GM04503 (cell line): ENCODE results near the gene MINAR2.

Experiments used
- DNase-seq: peaks from one replicate; pipeline ENCODE4 v3.0.0-alpha.2; 2012; ENCODE audit warnings: low read depth

The MINAR2 gene, protein sequence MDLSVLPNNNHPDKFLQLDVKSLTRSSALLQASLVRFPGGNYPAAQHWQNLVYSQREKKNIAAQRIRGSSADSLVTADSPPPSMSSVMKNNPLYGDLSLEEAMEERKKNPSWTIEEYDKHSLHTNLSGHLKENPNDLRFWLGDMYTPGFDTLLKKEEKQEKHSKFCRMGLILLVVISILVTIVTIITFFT

DNA sequence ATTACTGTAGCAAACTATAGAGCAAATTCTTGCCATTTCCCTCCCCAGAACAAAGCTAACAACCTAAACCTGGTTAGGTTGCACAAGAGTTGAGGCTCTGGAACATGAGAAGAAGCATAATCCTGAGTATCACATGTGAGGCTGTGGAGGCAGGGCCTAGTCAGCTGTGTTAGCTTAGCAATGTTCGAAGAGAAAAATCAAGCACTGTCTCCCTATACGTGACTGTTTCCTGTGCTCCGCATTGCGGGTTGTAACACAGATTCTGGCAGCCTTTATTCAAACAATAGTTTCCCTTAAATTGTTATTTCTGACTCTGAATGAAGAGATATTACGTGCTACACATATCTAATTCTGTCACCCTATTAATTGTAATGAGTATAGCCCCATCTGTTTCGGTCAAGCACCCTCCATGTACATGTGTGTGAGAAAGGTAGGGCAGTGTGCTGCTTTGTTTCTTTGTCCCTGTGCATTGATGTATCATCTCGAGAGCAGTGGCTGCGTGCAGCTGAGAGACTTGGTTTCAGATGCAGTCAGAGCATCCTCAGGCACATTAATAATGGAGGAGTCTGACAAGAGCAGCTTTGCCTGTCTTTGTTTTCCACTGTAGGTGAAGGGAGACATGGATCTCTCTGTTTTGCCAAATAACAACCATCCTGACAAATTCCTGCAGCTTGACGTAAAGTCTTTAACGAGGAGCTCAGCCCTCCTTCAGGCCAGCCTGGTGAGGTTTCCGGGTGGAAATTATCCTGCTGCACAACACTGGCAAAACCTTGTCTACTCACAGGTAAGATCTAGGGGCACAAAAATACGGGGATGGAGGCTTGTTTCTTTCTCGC, at the start of gene MINAR2:
Gene MINAR2, plus strand, starts transcription at position 523 of the 836 bp plus-strand sequence. Its CDS starts 97 bp downstream, at position 620.
- DNase-seq: no peak

DNA sequence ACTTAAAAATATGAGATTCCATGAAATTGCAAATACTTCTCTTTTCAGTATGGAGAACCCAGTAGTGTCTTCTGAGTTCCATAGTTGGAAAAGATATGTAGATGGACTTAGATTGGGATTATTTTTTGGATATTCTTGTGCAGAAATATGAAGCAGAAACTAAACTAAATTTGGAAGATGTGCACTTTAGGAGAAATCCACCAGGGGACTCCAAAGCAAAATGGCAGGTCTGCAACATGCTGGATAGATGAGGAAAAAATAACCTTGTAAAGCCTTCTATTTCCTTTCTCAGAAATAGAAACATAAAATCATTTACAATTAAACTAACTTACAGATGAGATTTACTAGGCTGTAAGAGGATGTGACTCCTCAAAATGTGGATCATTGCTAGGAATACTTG, 49.2 kb upstream of the MINAR2 start:
- DNase-seq: no peak

DNA sequence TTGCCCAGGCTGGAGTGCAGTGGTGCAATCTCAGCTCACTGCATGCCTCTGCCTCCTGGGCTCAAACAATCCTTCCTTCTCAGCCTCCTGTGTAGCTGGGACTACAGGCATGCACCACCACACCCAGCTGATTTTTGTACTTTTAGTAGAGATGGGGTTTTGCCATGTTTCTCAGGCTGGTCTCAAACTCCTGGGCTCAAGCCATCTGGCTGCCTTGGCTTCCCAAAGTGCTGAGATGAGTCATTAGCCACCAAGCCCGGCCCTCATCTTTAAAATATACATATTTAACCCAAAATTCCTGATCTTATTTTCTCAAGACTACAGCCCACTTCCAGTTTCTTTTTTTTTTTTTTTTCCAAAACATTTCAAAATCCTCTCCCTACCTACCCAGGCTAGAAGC, 31.7 kb upstream of the MINAR2 start:
- DNase-seq: no peak

DNA sequence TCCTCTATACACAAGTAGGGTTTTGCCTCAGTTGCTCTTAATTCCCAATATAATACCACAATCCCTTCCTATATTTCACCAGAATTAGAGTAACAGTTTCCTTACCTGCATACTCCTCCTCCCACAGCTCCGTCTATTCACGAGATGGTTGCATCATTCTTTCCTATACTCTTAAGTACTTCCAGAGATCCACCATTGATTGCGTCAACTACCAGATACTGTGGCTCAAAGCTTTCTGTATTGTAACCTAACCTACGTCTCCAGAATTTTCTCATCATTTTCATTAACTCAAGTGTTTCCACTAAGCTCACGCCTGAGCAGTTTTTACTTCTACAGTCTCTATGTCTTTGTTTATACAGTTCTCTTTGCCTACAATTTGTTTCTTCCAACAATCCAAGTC, 31.2 kb upstream of the MINAR2 start:
- DNase-seq: no peak

DNA sequence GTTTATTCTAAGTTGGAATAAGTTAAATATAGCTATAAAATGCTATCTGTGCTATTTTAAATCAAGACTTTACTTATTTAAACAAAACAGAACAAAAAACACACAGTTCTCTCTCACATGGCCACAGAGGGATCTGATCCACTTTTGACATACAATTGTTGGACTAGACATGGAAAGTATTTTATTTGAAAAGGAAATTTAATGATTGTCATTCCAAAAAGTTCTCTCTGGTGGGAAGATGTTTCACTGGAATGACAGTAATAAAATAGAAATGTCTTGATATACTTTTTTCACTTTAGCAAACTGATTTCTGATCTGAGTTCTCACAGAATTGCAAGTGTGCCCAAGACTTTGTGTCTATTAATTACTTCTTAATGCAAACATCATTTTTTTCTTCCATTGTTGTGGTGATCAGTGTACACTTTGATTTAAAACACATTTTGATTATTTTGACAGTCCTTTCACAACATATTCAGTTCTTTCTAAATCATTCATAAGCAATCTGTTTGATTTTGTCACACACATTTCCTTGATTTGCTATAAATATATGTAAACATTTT, 30.1 kb upstream of the MINAR2 start:
- no peak for DNase-seq

DNA sequence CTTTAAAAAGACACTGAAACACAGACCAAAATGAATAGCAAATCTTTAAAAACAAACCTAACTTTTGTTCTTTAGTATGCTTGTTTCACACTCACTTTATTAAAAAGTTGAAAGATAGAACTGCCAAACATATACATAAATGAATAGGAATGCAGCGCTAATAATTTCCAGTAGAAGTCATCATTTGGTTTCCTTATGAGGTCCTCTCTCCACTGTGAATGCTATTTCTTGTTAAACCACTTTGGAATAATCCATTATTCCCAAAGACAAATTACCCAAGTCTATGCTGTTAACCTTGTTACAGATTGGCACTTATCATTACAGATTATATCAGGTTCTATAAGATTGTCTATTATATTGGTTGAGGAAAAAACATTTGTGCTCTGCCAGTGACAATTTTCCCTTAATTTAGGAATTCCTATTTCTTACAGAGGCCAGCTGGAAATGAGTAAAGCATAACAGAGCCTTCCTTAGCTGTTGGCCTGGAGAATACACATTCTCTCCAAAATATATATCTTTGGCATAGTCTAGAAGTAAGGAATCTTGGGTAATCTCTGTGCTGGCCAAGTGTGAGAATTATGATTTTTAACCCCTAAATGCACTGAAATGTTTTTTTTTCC, 29.3 kb upstream of the MINAR2 start:
- DNase-seq: no peak

DNA sequence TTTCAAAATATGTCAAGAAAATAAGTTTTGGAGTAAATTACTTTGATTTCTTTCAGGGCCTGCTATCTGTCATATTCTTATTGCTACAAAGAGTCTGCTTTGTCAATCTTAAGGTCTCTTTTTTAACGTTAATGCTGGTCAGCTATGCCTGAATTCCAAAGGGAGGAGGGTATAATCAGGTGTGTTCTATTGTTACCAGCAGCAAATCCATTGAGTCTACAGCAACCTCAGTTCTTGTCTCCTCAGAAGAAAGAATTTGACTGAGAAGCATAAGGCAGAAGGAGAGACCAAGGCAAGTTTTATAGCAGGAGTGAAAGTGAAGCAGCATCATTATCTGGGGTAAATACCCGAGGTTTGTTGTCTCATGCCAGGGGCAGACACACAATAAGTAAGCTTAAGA, 23.7 kb upstream of the MINAR2 start:
- no peak for DNase-seq

DNA sequence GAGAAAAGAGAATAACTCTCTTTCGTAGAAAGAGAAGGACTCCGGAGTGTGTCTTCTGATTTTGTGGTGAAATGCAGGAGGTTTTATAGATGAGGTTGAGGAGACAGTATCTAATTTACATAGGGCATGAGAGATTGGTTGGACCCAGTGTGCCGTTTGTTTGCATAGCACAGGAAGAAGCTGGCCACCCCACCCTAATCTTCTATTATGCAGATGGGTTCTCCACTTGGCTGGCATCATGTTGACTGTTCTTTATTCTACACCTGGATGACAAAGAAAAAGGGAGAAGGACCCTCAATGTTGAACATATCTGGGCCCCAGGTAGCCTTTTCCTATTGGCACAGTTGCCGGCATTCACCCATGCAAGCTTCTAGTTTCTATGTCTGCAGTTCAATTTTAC, 23.2 kb upstream of the MINAR2 start:
- DNase-seq: no peak

DNA sequence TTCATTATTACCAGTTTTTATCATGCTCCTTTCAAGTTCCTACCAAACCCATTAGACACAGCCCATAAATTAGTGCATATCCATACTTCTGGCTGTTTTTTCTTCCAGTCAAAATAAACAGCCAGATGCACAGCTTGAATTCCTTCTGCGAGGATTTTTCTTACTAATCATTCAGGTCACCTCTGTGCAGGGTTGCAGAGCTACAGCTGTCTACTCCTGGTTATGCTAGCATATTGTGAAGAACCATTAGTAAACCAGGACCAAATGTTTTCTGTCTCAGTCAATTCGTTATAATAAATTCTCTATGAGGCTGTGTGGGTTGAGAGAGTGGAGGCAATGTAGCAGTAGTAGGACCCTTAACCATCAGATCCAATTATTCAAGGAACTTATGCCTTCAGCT, 8.1 kb upstream of the MINAR2 start:
- DNase-seq: no peak

DNA sequence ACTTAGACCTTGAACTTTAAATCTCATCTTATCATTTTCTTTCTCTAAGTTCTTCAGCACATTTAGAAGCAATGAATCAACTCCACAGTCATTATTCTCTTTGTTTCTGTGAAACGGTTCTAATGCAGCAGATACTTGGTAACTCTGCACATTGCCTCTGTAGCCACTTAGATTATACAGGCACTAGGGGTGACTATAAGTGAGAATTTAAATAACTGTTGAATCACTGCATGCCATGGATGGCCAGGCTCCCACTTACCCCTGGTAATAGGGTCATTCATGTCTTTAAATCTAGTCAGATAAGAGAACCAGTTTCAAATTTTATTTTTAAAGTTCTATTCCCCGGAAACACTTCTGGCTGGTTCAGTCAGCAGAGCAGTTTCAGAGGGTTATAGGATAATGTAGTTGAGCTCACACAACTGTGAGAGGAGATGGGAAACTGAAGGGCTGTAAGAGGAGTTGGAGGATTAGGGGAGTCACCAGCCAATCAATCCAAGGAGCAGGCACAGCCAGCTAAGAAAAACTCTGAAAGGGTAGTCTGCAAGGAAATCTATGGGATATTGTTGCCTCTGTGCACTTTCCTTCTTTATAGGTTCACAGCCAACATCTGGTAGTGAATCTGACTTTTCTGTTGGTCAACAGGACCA, 4.2 kb upstream of the MINAR2 start:
- no peak for DNase-seq

DNA sequence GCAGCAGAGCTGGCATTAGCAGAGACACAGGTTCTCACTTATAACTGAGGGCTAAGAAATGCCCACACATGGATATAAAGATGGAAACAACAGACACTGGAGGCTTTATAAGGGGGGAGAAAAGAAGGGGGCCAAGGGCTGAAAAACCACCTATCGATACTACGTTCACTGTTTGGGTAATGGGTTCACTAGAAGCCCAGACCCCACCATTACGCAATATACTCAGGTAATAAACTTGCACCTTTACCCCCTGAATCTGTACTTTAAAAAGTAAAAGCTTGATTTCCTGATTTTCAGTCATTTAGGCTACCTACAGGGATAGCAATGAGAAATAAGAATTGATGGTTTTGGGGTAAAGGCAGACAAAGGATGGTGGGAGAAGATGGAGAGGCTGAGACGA, 1.9 kb upstream of the MINAR2 start:
- no peak for DNase-seq

DNA sequence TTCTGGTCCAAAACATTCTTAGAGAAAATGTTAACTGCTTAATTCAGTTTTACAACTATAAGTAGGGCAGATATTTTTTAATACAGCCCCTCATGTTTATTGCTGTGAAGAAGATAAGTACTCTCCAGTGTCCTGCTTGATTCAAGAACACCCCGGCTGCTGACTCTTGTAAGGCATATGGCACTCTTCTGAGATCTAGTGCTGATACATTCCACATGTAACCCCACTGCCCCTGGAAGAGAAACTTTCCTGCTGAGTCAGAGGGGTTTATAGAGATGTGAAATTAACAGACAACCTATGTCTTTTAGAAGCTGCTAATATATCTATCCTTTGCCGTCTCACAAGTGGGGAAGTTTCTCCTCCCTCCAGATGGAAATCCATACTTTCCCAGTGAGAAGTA, 1.0 kb upstream of the MINAR2 start:
- DNase-seq: no peak

DNA sequence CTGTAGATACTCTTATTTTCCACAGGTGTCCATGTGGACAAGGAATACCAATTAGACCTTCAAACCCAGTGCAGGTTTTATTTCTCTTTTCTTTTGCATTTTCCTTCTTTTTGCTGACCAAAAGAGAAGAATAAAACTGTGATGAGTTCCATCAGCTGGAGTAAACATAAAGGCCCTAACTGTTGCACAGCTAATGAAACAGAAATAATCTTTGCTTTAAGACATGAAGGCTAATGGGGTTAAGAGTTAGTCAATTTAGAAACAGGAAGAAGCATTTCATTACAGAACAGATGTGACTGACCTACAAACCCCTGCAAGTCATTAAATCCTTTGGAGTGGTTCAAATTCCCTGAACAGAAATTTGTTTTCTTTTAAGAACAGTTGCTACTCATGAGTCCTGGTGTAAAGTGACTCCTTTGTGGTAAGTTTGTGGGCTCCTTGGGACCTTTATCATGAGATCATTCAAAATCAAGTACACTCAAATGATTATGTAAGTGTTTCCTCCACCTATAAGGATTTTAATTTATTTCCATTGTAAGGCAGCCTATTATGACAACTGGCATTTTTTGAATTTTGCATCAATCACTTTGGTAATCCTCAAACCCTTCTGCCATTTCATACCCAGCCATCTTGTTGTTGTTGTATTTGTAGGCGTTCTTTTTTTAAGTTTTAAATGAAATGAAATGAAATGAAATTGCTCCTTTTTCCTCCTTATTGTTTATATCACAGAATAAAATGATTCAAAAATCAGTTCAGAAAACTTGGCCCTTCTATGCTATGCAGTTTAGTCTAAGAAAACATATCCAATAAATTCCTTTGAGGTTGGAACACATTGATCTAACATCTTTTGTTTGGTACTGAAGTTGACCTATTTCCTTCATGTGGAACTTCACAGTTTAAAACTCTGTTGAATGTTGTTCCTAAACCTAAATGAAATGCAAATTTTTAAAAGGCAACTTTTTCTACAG, 1.3 kb downstream of the MINAR2 start:
- no peak for DNase-seq

DNA sequence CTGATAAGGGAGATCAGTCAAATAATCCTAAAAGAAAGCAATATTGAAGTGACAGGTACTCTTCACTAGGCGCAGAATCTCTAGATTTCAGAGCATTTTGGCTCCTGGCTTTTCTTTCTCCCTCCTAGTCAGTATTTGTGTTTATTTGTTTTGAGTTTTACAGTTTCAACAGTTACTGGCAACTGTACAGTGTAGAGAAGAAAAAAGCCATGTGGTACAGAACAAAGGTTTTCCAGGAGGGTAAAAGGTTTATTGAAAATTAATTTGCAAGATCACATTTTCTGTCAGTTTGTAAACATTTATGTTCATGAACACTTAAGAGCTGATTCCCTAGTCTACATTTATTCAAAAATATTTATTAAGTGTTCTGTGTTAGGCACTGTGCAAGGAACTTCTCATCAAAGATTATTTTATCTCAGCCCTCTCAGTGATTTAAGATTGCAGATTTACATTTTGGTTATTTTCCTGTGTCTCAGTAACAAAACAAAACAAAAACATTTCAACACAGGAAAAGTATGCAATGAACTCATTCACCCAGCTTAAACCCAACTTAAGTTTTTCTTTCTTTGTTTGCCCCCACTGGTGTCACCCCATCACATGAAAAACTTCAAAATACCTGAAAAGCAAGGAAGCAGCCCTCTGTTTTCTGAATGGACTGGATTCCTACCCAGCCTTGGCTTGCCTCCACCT, 12.9 kb downstream of the MINAR2 start:
- DNase-seq: no peak

DNA sequence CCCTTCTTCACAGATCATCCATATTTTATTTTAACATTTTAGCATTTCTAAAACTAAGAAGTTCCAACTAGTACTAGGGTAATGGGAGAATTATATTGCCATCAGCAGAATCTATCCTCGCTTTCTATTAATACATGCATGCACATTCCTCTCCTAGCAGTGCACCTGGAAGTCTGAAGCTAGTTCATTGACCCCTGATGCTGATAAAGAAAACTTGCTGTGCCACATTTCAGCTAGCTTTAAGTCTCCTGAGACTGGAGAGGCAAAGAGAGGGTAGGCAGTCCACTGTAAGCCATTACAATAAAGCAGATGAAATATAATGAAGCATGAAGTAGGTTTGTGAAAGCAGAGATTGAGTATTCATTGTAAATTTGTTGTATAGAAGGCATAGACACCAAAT, 15.8 kb downstream of the MINAR2 start:
- DNase-seq: no peak

DNA sequence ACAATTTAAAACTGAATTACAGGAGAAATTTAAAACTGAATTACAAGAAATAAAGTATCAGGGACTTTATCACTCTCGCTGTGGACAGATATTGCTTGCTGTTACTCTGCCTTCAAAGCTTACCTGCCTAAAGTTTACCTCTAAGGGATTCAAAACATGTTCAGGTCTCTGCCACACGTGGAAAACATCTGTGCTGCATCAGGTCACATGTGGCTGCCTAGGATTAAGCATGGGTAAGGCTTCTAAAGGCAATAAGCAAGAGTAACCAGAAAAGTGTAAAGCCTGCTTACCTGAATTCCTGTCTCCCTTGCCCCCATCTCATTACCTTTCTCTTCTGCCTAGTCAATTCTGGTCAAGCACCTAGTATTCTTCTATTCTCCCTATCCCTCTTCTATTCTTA, 18.9 kb downstream of the MINAR2 start:
- DNase-seq: no peak

DNA sequence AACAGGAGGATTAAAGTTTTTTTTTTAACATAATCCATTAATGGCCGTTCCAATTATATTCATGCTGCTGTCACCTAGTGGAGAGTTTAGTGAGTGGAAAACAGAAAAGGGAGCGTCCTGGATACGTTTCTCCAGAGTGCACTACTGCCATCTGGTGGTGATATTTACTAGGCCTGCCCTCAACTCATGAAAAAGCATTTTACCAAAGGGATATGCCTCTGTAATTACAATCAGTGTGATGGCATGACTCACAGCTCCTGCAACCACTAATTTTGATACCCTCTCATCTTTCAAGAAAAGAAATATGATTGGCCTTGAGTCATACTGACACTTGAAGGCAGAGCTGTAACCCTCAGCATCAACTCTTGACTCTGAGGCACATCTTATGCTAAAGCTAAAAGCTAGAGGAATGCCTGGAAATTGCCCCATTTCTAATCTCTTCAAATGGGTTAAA, 20.1 kb downstream of the MINAR2 start:
- DNase-seq: peak; percentile 37

DNA sequence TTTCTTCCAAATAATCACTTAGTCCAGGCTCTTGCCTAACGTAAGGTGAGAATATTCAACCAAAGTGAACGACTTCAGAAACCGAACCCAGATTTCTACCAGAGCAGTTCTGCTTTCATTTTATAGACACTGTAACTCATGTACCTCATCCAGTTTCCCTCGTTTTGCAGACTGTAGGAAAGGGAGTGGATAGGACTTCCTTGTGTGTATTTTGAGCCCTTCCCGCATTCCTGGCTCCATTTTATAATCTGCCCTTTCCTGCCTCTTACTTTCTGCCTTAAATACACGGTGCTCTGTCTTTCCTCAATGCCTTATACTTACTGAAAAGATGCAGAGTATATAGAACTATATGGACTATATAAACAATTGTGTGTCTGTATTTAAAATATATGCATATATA, 20.8 kb downstream of the MINAR2 start:
- DNase-seq: no peak

DNA sequence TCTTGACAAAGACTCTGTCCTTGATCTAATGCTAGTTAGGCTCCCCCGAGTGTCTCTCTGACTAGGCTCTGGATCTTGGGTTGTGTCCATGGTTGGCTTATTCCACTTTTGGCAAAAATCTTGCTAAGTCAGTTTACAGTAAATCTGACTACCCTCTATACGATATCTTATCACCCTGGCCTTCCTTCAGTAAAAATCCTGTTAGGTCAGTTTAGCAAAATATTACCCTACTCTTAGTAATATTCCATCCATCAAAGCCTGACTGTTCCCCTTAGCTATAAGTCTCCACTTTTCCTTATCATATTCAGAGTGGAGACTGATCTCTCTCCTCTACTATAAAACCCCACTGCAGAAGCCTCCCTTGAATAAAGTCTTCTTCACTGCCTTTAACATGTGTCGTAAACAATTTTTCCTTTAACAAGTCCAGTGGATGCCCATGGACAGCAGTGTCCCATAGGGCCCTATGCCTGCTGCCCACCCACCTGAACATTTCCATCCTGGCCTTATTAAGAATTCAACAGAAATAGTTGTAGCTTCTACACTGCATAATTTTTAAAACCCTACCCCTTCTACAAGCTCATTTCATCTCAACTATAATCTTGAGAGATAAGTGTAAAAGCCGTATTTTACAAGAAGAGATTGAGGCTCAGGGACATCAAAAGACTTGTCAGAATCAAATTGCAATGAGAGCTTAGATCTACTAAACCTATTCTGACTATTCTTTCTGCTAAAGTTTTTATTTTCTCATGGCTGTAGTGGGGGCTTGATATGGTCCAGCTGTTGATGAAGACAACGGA, 22.3 kb downstream of the MINAR2 start:
- DNase-seq: no peak
